Kidney (tissue), 14 donors: ENCODE results near the gene RBMS3. TPM values are rescaled to one million over a fixed set of nuclear protein-coding genes. Genes with fewer than 3 reads are reported as not detected.

Experiments
- DNase-seq, 5 donors: peaks; one replicate each; pipeline ENCODE4 v3.0.0-alpha.2; 2013 to 2020
- FAIRE-seq: peaks from 2 replicates; lab custom pipeline; 2012; peaks lifted over from hg19 to GRCh38; lab: Jason Lieb, UNC
- H3K27ac ChIP-seq, 2 donors: one replicate each; pipeline ENCODE4 v1.7.0; 2013; ENCODE audit warnings: low read depth in 2 of 2, low read length in 2 of 2, inconsistent platforms in 1 of 2
- H3K27me3 ChIP-seq: one replicate; pipeline ENCODE4 v1.7.1; 2013; ENCODE audit warnings: low read length, inconsistent platforms; ENCODE audit not compliant: control insufficient read depth, insufficient read depth
- H3K36me3 ChIP-seq, 3 donors: one replicate each; pipeline versions ENCODE4 v1.7.0 to v1.7.1; 2013; ENCODE audit warnings: low read length in 3 of 3, control low read depth in 1 of 3, inconsistent platforms in 1 of 3; ENCODE audit not compliant: insufficient read depth in 3 of 3, control insufficient read depth in 2 of 3
- H3K4me1 ChIP-seq, 3 donors: one replicate each; pipeline versions ENCODE4 v1.7.0 to v1.7.1; 2013; ENCODE audit warnings: low read length in 3 of 3, inconsistent platforms in 1 of 3, low read depth in 1 of 3; ENCODE audit not compliant: control insufficient read depth in 2 of 3, insufficient read depth in 2 of 3
- H3K4me3 ChIP-seq, 3 donors: one replicate each; pipeline versions ENCODE4 v1.7.0 to v1.8.1; 2013; ENCODE audit warnings: low read length in 3 of 3, control low read depth in 1 of 3, inconsistent platforms in 1 of 3
- H3K9ac ChIP-seq, 3 donors: one replicate each; pipeline versions ENCODE4 v1.7.0 to v1.7.1; 2013; ENCODE audit warnings: low read length in 3 of 3, control low read depth in 1 of 3, inconsistent platforms in 1 of 3
- H3K9me3 ChIP-seq, 3 donors: one replicate each; pipeline versions ENCODE4 v1.7.0 to v1.7.1; 2013; ENCODE audit warnings: low read length in 3 of 3, control low read depth in 1 of 3, inconsistent platforms in 1 of 3; ENCODE audit not compliant: control insufficient read depth in 2 of 3, insufficient read depth in 1 of 3
- CTCF ChIP-seq: IDR thresholded peaks from 3 replicates; pipeline ENCODE4 v1.5.1; 2012; ENCODE audit warnings: mild to moderate bottlenecking, moderate library complexity, borderline replicate concordance; ENCODE audit not compliant: insufficient read depth; ENCODE audit errors: extremely low read depth
- intact Hi-C: fragments of 100-400 bp; cut with DNase I; formaldehyde crosslinking; loops from one replicate; pipeline ENCODE4 v1.11.1; 2022
- polyA plus RNA-seq: library from polyadenylated mRNA; stranded (reverse); fragments of 350-450 nt; fragmentation: Illumina TruSeq; extraction: RNeasy Lipid Tissue Mini Kit (QIAGEN cat#74804); gene quantifications from one replicate; pipeline ENCODE4 v1.2.3, GENCODE V29; 2014; ENCODE audit warnings: low read depth, low replicate concordance; ENCODE audit not compliant: insufficient read depth
- total RNA-seq: library from RNA; stranded (reverse); fragmentation: NEBNext Ultra II Directional; extraction: Animal tissue kit (Norgen Biotek cat#: 25700); gene quantifications from one replicate; pipeline ENCODE4 v1.2.1, GENCODE V29; 2021
- donor health status: control.
- donor health status: control.
- donor health status: control.
- donor health status: control.
- donor health status: control.
- donor health status: DM: yes; HTN: yes; CAD: no.
- donor health status: Normal renal cell carcinoma (clear cell type).

RBMS3 gene
- total and polyA plus RNA-seq, 2 donors from 2014 or later, result 3.2 to 48.8 TPM

DNA sequence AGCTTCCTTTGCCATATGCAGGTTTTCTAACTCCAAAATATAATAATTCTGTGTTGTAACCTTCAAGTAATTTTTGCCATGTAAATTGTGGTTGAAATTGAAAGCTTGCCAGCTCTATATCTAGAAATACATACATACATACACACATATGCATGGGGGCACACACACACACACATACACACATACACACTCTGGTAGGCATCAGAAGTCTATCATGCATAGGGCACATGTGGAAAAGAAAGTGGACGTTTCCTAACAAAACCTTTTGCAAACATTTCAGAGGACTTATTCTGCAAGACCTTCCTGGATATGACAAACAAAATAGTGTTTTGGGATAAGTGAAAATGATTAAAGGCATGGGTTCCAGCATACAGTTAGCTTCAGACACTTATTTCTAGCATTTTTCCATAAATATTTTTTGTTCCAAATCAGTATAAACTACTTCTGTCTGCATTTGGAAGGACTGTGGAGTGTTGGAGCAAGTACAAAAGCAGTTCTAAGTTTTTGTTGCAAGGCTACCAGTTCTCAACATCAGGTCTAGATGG lies 578.9 kb downstream of the RBMS3 start:
- Histone ChIP-seq H3K9ac (no peak overlapping the region), H3K4me1 (no peaks in the 10 kb centered on the region), H3K27ac (no peak overlapping the region), H3K9me3 (no peaks in the 10 kb centered on the region), H3K36me3 (no peaks in the 10 kb centered on the region), H3K27me3 (no peaks in the 10 kb centered on the region), H3K4me3 (no peak overlapping the region)
- no peak for DNase-seq
- no peak for TF ChIP-seq CTCF
- FAIRE-seq, result no peak
- intact Hi-C loops, result no loop called here

DNA sequence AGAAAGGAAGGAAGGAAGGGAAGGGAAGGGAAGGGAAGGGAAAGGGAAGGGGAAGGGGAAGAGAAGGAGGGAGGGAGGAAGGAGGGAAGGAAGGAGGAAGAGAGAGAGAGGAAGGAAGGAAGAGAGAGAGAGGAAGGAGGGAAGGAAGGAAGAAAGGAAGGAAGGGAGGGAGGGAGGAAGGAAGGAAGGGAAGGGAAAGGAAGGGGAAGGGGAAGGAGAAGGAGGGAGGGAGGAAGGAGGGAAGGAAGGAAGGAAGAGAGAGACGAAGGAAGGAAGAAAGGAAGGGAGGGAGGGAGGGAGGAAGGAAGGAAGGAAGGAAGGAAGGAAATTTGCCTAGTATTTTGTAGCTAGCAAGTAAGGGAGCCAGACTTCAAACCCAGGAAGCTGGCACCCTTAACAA lies 583.9 kb downstream of the RBMS3 start:
- Histone ChIP-seq H3K27me3 (no peaks in the 10 kb centered on the region), H3K9me3 (no peaks in the 10 kb centered on the region), H3K4me1 (no peaks in the 10 kb centered on the region), H3K9ac (no peak overlapping the region), H3K27ac (no peak overlapping the region), H3K4me3 (no peak overlapping the region), H3K36me3 (no peaks in the 10 kb centered on the region)
- FAIRE-seq (no peak), DNase-seq (no peak)
- TF ChIP-seq CTCF, result no peak
- intact Hi-C loops, result no loop called here

GRCh38 chr3:29868543-29869101 lies 587.8 kb downstream of the RBMS3 start:
- no peak for FAIRE-seq

More at GRCh38 chr3:29868543-29869101, 587.8 kb downstream of the RBMS3 start:
- intact Hi-C loops, result no loop called here
- no peak for DNase-seq
- TF ChIP-seq CTCF, result no peak
- Histone ChIP-seq H3K27ac (no peak overlapping the region), H3K27me3 (no peaks in the 10 kb centered on the region), H3K9ac (no peak overlapping the region), H3K9me3 (peaks cover 0 to 5% (median 0%) of the 10 kb centered on the region in 3 donors), H3K4me3 (no peak overlapping the region), H3K36me3 (no peaks in the 10 kb centered on the region), H3K4me1 (no peaks in the 10 kb centered on the region)
